ENCODE results near the gene CNNM1.

DNA sequence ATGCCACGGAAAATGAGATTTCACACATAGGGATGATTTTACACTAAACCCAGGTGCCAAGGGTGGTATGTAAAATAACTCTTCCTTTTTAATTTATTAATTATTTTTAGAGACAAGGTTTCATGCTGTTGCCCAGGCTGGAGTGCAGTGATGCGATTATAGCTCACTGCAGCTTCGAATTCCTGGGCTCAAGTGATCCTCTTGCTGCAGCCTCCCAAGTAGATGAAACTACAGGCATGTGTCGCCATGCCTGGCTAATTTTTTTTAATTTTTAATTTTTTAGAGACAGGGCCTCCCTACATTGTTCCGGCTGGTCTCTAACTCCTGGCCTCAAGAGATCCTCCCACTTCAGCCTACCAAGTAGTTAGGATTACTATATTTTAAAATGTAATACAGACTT, 2.3 kb upstream of the CNNM1 start:
- TF ChIP-seq CTCF (conservative IDR thresholded peaks at IDR 0.05 in 1 of 2, IDR thresholded peaks at IDR 0.05 in 1 of 2; ENCODE audit: extremely low read depth in 1 of 2, insufficient read depth in 1 of 2, low read depth in 1 of 2, low read length in 2 of 2) (no peak), EZH2 (IDR thresholded peaks at IDR 0.05; ENCODE audit: borderline replicate concordance, low read length) (no peak)
